Measurements from ENCODE around the gene CCDC169. TPM values are rescaled to one million over a fixed set of nuclear protein-coding genes. Genes with fewer than 3 reads are reported as not detected.
A peak's percentile ranks its signal among the peaks of the same experiment; 100 is the strongest.

CCDC169 gene
- total RNA-seq = under 1 TPM in 3 of 6 donors, not detected in 3; 0.20 to 0.74 (median 0.26) TPM

DNA sequence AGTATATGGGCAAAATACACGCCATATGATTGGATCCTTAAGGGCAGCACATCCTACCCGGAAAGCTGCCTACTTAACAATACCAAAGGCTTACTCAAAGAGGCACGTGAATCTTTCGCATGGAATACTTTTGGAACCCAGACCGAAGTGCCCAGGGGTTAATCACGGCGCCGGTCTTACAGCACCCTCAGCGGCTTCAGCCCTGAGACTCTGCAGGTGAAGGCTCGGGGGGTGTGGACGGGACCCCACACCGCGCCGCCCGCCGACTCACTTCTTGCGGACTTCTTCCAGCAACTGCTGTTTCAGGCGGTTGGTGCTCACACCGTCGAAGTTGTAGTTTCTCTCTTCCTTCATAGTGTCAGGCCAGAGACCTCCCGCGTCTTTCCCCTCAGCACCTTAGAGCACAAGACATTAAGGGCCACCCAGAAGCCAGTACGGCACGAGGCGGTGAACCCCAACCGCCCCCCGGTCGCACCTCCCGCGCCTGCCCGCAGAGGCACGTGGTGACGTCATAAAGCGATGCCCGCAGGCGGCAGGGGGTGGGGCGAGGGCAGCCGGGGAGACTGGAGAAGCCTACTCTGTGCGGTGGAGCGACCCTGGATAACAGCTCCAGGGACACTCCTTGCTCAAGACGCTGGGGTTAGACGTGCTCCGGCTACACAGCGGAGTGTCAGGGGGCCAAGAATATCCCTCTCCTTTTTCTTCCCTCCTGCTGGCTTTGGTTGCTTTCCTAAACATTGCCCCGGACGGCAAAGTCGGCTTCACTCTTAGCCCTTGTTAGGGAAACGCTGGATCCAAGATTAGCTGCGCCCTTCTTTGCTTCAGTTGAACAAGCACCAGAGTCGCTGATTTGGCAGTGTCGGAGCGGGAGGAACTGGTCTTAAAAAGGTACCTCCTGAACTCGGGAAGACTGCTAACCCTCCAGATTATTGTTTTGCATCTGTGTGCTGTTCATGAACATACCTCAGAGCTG lies at the start of gene CCDC169:
Gene CCDC169 (minus strand): TSS at position 449 of the 973 bp plus-strand sequence. CDS start 95 bp downstream, at position 354.
- Histone ChIP-seq H3K36me3 (peaks cover 0 to under 1% (median 0%) of the 10 kb centered on the region in 4 donors), H3K9me3 (no peaks in the 10 kb centered on the region), H3K4me3 (peak within 1 kb of the TSS; percentile 49 to 60 (median 54)), H3K27ac (peak within 1 kb of the TSS in 2 of 4 donors; percentile 24 to 26), H3K4me1 (peaks cover 3 to 9% (median 6%) of the 10 kb centered on the region in 4 donors), H3K27me3 (no peaks in the 10 kb centered on the region)
- WGBS, 2 donors = 1 to 6% methylated on average over 23 to 31 of the region's 53 CpGs
- DNase-seq (peak; percentile 81 to 94), ATAC-seq (ENCODE audit: low FRiP score in 2 of 2) (peak; percentile 92)
- TF ChIP-seq EP300 (IDR thresholded peaks at IDR 0.05) = no peak
- peak in 1 of 2 donors; percentile 35 for TF ChIP-seq POLR2AphosphoS5 (IDR thresholded peaks at IDR 0.05)
- TF ChIP-seq POLR2A (IDR thresholded peaks at IDR 0.05) = peak in 1 of 4 donors; percentile 17

DNA sequence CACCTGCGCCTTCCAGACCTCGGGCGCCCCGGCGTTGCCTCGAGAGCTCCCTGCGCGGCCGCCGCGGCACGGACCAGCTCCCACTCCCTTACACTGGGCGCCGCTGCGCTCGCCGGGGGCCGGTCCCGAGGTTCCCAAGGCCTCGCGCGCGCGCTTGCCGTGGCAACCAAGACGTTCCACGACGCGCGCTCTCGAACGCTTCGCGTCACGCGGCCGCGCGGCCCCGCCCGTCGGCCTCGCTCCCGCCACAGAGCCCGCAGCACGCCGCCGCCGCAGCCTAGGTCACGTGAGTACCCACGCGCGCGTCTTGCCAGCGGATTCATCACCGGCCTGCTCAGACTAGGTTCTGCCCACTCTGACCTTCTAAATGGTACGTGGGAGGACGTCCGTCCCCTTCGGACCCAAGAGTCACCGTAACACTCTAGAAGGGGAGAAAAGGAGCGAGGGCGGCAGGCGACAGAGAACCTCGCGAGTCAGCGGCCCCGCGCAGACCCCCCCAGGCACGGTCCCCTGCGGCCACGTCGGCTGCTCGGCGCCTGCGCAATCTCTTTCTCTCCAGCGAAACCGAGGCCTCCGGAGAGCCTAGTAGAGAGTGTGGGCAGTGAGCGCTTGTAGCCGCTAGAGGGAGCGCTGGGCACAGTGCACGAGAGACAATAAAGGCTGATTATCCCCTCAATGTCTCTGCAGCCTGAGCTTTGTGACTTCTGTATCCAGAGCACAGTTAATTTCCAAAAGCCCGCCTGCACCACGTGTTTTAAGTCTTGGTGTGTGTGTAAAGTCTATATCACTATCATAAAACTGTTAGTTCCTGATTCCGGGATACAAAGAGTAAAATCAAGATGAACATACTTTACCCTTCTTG lies 48.8 kb upstream of the CCDC169 start, which contains the start of gene SPART:
Gene SPART (minus strand): TSS at position 173 of the 862 bp plus-strand sequence. CDS start 10,564 bp downstream, outside the sequence.
- Histone ChIP-seq H3K4me3 (peak within 1 kb of the TSS; percentile 68 to 88 (median 78)), H3K27ac (peak within 1 kb of the TSS; percentile 97 to 100 (median 98)), H3K9me3 (no peaks in the 10 kb centered on the region), H3K27me3 (no peaks in the 10 kb centered on the region), H3K36me3 (no peaks in the 10 kb centered on the region), H3K4me1 (peaks cover 10 to 32% (median 22%) of the 10 kb centered on the region in 4 donors)
- TF ChIP-seq POLR2A (IDR thresholded peaks at IDR 0.05) (peak in 3 of 4 donors; percentile 36 to 90 (median 87)), EP300 (IDR thresholded peaks at IDR 0.05) (peak in 1 of 4 donors; percentile 33), POLR2AphosphoS5 (IDR thresholded peaks at IDR 0.05) (peak; percentile 26 to 63)
- TF ChIP-seq, protein P1, sequence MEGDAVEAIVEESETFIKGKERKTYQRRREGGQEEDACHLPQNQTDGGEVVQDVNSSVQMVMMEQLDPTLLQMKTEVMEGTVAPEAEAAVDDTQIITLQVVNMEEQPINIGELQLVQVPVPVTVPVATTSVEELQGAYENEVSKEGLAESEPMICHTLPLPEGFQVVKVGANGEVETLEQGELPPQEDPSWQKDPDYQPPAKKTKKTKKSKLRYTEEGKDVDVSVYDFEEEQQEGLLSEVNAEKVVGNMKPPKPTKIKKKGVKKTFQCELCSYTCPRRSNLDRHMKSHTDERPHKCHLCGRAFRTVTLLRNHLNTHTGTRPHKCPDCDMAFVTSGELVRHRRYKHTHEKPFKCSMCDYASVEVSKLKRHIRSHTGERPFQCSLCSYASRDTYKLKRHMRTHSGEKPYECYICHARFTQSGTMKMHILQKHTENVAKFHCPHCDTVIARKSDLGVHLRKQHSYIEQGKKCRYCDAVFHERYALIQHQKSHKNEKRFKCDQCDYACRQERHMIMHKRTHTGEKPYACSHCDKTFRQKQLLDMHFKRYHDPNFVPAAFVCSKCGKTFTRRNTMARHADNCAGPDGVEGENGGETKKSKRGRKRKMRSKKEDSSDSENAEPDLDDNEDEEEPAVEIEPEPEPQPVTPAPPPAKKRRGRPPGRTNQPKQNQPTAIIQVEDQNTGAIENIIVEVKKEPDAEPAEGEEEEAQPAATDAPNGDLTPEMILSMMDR (IDR thresholded peaks at IDR 0.05) = peak; percentile 92 to 96 (median 94)
- peak; percentile 96 to 98 for ATAC-seq (ENCODE audit: low FRiP score in 2 of 2)
- WGBS, 2 donors = 1 to 5% methylated on average over 4 to 21 of the region's 86 CpGs
- peak; percentile 95 to 98 for DNase-seq

- H3K36me3 ChIP-seq = no peaks in the 10 kb centered on the region
- H3K4me1 ChIP-seq = peaks cover 11 to 32% (median 23%) of the 10 kb centered on the region in 4 donors
- ATAC-seq (ENCODE audit: low FRiP score in 2 of 2) = peak; percentile 80 to 83
- 4 to 5% methylated on average over 22 to 40 of the region's 50 CpGs for WGBS, 2 donors
- peak overlapping the region; percentile 68 to 88 (median 78) for H3K4me3 ChIP-seq
- H3K27me3 ChIP-seq = no peaks in the 10 kb centered on the region
- peak in 2 of 4 donors; percentile 66 to 73 for TF ChIP-seq POLR2A (IDR thresholded peaks at IDR 0.05)
- TF ChIP-seq, protein P1 (IDR thresholded peaks at IDR 0.05) = no peak
- TF ChIP-seq POLR2AphosphoS5 (IDR thresholded peaks at IDR 0.05) = peak; percentile 50 to 57
- no peaks in the 10 kb centered on the region for H3K9me3 ChIP-seq
- peak overlapping the region; percentile 97 to 100 (median 98) for H3K27ac ChIP-seq
- peak; percentile 51 to 81 for DNase-seq
Observed at GRCh38 chr13:36345438-36346221, 48.0 kb upstream of the CCDC169 start.

- 16 to 17% methylated on average over 14 of the region's 14 CpGs for WGBS, 2 donors
- no peaks in the 10 kb centered on the region for H3K27me3 ChIP-seq
- H3K36me3 ChIP-seq = no peaks in the 10 kb centered on the region
- DNase-seq (no peak), ATAC-seq (ENCODE audit: low FRiP score in 2 of 2) (no peak)
- peaks cover 11 to 32% (median 23%) of the 10 kb centered on the region in 4 donors for H3K4me1 ChIP-seq
- H3K9me3 ChIP-seq = no peaks in the 10 kb centered on the region
- peak overlapping the region; percentile 97 to 100 (median 98) for H3K27ac ChIP-seq
- H3K4me3 ChIP-seq = peak overlapping the region; percentile 68 to 88 (median 78)
- TF ChIP-seq POLR2A (IDR thresholded peaks at IDR 0.05) = no peak
- no peak for TF ChIP-seq EP300 (IDR thresholded peaks at IDR 0.05)
- TF ChIP-seq, protein P1 (IDR thresholded peaks at IDR 0.05) = no peak
- no peak for TF ChIP-seq POLR2AphosphoS5 (IDR thresholded peaks at IDR 0.05)
Observed at GRCh38 chr13:36344886-36345437, 47.3 kb upstream of the CCDC169 start.
